Esophagus muscularis mucosa (tissue), 2 donors: ENCODE measurements around the gene TEX2.

Source experiments
- POLR2A ChIP-seq: fragments of 450-650 bp; IDR thresholded peaks from one replicate; pipeline ENCODE4 v1.6.1; 2017; ENCODE audit warnings: antibody characterized with exemption, moderate library complexity, mild to moderate bottlenecking, low read depth
- POLR2AphosphoS5 ChIP-seq, 2 donors: sonication (generic); formaldehyde crosslinking; IDR thresholded peaks; one replicate each; pipeline ENCODE4 v1.6.1; 2017; ENCODE audit warnings: antibody characterized with exemption in 2 of 2

- TF ChIP-seq POLR2AphosphoS5 (IDR thresholded peaks at IDR 0.05): no peak
- TF ChIP-seq POLR2A: no peak
These were observed 123.5 kb downstream of the TEX2 start for GRCh38 chr17:64139542-64139941.
